GM18498 (cell line): ENCODE measurements around the gene PHF12.

ENCODE experiments used
- ATAC-seq: cut with Tn5 transposase; IDR thresholded peaks from one replicate; pipeline ENCODE4 v1.9.1; 2021; ENCODE audit warnings: mild to moderate bottlenecking, moderate library complexity; ENCODE audit not compliant: unreplicated experiment

The PHF12 gene

GRCh38 chr17:28955408-28955807 is 4.1 kb upstream of the PHF12 start:
- ATAC-seq: no peak

GRCh38 chr17:28954886-28955285 is 3.6 kb upstream of the PHF12 start:
- ATAC-seq: no peak

DNA sequence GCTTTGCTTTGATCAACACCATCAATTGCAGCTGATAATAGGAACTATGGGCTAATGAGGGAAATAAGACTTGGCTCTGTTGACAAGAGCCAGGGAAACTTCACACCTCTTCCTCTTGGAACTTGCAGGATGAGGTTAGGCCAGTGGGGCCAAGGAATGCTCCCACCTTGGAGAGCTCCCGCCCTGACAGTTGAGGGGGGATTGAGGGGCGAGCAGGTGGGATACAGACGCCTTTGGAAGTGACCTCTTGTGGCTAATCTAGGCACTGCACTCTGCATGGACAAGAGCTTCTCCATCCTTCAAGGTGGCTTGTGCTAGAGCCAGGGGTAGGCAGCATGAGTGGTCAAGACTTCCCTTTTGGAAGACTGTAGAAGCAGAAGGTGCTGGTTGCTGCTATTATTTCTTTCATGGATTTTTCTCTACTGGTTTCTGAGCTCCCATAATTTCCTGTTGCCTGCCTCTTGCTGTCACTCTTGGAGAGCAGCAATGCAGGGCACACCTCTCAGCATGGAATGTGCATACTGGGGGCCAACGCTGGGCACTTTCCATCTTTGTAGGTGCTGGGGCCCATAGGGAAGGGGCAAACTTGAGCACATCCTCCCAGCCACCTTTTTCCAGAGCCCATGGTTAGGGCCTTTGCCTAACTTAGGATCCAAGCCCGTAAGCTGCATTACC is 2.3 kb upstream of the PHF12 start:
- ATAC-seq: no peak

GRCh38 chr17:28951991-28952975 is 965 bp upstream of the PHF12 start:
- peak; percentile 67 for ATAC-seq

- no peak for ATAC-seq
Measured at GRCh38 chr17:28950752-28951427, 428 bp downstream of the PHF12 start.

DNA sequence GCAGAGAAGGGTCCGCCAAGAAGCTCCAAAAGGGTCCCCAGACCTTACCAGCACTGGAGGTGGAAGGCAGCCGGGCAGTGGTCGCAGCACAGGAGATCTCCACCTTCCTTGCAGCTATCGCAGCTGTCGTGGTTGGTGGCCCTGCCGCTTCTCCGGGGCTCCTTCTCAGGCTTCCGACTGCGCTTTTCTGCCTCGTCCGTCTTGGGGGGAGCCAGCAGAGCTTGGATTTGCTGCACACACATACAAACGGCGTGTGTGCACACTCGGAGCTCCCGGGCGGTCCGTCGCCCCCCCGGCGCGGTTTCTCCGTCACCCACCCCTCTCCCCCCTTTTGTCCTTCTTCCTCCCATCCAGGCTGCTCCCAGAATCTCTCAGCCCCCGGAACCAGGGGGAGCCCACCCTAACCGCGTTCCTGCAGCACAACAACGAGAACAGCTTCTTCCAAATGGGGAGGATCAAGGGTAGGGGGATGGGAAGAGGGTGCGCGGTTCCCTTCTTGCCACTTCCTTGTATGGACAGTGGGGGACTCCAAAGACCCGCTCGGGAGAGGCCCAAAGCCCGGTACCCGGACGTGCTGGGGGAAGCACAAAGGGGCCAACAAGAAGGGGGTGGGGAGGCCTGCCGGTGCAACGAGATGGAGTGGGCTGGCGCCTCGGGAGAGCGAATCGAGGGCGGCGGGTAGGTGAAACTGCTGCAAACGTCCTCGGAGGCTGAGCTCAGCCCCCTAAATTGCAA is 1.1 kb downstream of the PHF12 start:
- ATAC-seq: no peak

- ATAC-seq: no peak
Measured at GRCh38 chr17:28949185-28950016, 1.9 kb downstream of the PHF12 start.

GRCh38 chr17:28948873-28949184 is 2.5 kb downstream of the PHF12 start:
- ATAC-seq: no peak

DNA sequence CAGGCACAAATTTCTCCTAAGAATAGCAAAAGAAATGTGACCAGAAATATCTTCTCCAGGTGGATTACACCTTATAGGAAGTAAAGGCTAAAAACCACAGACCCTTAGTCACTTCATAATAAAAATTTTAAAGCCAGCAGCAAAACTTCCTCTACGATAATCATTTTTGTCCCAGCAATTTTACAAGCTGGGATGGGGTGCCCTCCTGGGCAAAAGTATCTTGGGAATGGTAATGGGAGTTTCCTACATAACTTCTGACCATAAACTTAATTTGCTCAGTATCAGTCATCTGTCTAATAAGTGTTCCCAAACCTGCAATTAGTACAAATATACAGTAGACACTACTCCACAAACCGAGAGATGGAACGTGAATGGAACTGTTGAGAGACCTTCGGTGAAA is 3.0 kb downstream of the PHF12 start:
- ATAC-seq: no peak

- ATAC-seq: no peak
Measured at GRCh38 chr17:28947639-28948038, 3.7 kb downstream of the PHF12 start.

GRCh38 chr17:28946239-28946638 is 5.1 kb downstream of the PHF12 start:
- ATAC-seq: no peak

DNA sequence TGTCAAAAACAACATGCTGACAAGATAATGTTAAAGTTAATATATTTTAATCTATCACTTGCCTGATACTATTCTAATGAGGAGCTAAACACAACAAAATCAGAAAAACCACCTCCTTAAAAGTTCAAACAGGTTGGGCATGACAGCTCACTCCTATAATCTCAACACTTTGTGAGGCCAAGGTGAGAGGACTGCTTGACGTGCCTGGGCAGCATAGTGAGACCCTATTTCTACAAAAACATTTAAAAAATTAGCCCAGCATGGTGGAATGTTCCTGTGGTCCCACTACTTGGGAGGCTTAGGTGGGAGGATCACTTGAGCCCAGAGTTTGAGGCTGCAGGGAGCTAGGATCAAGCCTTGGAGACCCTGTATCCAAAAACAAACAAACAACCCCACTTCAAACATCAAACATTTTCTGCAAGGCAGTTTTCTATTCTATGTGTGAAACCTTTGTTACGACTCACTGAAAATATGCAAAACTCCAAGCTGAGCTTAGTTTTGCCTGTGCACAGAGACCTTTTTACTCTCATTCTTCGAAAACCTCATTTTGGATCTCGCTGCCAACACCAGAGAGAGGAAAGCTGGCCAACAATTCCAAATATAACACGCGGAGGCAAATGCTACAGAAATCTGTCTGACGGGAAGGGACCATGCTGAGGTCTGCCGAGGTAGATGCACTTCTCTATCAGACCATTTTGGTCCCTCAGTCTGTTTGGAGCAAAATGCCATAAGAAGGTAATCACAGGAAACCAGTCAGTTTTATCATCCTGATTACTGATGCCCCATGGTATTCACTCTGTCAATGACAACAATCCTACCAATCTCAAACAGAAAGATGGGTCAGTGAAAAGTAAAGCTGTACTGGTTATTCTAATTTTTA is 6.2 kb downstream of the PHF12 start:
- no peak for ATAC-seq

DNA sequence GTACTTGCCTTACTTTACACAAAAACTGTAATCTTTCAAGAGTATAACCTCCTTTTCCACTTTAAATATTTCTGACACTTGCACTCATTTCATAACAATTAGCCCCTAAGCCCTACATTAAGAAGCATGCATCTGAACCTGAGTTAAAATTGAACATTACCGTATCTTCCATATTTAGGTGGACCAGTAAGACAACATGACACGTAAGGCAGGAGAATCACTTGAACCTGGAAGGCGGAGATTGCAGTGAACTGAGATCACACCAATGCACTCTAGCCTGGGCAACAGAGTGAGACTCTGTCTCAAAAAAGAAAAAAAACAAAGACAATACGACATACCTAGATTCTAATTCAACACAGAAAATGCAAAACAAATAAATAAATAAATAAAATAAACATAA is 7.0 kb downstream of the PHF12 start:
- no peak for ATAC-seq

DNA sequence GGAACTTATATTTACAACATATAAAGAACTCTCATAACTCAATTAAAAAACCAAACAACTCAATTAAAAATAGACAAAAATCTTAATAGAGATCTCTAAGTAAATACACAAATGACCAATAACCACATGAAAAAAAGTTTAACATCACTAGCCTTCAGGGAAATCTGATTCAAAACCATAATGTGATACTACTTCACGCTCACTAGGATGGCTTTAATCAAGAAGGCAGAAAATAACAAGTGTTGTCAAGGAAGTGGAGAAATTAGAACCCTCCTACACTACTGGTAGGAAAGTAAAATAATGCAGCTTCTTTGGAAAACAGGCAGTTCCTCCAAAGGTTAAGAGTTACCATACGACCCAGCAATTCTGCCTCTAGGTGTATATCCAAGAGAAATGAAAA is 8.4 kb downstream of the PHF12 start:
- ATAC-seq: no peak

GRCh38 chr17:28941251-28941650 is 10.1 kb downstream of the PHF12 start:
- ATAC-seq: no peak

DNA sequence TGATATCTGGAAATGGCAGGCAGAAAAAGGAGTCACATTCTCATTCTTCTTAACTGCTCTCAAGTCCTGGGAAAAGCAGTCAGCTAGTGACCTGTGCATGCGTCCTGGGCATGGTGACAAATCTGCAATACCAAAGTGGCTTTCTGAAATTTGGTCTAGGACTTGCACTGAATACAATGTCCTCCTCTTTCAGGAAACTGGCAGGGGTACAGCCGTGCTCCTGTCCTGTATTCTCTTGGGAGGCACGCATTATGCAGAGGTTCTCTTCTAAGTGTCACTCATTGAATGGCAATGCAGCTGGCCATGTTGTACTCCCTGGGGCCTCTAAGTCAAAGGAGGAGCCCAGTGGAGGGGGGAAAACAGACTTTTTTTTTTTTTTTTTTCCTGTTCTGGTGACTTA is 10.6 kb downstream of the PHF12 start:
- no peak for ATAC-seq

DNA sequence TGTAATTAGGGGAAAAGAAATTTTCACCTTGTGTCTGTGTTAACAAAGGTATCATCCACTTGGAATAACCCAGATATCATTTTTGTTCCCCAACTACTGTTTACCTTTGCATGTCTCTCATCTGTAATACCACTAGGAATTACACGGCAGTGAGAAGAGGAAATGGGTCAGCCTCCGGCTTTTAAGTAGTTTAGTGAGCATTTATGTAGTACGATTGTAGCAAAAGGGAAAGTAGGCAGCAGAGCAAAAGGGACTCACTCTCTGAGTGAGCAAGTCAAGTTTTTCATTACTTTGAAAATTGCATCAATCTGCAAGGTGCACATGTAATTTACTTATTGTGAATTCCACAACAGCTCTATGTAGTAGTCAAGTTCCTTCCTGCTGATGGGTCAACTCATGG is 11.2 kb downstream of the PHF12 start:
- no peak for ATAC-seq

- ATAC-seq: no peak
Measured at GRCh38 chr17:28938552-28938951, 12.8 kb downstream of the PHF12 start.

DNA sequence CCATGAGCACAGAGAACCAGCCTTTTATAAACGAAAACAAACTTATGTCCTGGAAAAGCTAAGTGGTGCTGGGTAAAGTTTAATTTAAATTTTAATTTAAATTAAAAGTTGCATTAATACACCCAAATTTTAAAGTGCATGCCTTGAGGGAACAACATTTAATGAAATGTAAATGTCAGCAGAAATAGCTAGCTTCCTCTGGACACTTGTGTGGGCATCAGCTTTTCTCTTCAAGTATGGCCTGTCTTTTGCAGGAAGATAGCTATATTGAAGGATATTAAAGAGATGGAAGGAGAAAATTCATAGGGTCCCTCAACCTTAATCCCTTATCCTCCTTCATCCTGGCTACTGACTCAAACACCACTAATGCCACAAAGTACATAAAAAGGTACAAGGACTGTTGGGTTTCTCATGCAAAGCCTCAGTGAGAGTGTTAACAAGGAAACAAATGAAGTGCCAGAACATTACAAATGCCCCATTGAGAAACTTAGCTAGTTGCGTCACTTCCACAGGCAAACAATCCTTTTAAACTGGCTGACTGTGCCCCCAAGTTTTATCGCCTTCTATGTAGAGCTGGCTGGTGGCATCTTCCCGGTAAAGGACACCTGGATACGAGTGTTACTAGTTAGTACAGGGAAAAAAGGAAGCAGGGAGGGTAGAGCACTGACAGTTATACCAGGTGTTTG is 14.1 kb downstream of the PHF12 start:
- no peak for ATAC-seq
